Measurements from ENCODE around the gene FBXL13. TPM values are rescaled to one million over a fixed set of nuclear protein-coding genes. Genes with fewer than 3 reads are reported as not detected.
"Not testable (repeated sequence)": the region's sequence is repeated elsewhere in the genome, so short reads cannot be mapped to it uniquely, and the experiment has no call there.

Gene FBXL13
- total RNA-seq, 1 donor from 2014 or later, result 4.0 TPM

DNA sequence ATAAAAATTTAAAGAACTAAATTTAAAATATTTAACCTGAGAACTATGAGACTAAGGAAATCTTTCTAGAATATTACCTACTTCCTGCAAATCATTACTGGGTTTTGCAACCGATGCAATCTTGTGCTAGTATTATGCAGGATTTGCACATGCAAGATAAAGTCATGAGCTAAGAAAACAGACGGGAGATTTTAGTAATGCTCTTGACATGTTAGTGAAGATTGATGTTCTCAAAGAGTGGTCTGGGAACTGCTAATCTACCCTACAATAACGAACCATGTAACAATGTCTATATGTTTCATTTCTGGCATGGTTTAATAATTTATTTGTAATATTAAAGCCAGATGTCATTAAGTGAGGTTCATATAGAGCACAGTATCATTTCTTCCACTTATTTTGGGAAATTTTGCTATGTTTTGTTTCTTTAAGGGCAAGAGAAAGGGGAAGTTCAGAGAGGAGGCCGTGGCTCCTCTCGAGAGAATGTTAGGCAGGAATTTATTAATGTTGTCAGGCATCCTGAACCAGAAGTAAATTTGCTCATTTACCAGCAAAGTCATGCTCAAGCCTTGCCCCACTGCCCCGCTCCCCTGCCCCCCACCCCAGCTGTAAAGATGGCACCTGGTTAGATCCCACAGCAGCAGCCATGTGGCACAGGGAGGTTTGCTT, 139.0 kb downstream of the FBXL13 start:
- no peak for DNase-seq (ENCODE audit: low spot score)

DNA sequence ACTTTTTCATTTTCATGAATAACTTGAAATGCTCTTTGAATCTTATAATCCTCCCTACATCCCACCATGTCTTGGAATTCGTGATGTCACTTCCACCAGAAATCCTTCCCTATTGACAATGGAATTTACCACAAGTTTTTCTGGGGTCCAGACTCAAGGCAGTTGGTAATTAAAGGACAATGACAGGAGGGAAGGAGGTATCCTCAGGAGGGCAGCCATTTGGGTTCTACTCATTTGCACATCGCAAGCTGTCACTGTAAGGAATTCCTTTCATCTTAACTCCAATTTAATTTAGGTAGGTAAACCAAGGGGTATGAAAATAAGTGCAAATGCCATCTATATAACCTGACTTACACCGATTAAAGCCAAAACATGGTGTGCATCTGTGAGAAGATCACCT, 139.9 kb downstream of the FBXL13 start:
- DNase-seq (ENCODE audit: low spot score), result no peak

DNA sequence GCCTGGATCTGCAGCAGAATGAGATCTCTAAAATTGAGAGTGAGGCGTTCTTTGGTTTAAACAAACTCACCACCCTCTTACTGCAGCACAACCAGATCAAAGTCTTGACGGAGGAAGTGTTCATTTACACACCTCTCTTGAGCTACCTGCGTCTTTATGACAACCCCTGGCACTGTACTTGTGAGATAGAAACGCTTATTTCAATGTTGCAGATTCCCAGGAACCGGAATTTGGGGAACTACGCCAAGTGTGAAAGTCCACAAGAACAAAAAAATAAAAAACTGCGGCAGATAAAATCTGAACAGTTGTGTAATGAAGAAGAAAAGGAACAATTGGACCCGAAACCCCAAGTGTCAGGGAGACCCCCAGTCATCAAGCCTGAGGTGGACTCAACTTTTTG, 140.4 kb downstream of the FBXL13 start:
- no peak for DNase-seq (ENCODE audit: low spot score)

GRCh38 chr7:102933763-102934162, 140.8 kb downstream of the FBXL13 start:
- DNase-seq (ENCODE audit: low spot score), result peak; percentile 71

DNA sequence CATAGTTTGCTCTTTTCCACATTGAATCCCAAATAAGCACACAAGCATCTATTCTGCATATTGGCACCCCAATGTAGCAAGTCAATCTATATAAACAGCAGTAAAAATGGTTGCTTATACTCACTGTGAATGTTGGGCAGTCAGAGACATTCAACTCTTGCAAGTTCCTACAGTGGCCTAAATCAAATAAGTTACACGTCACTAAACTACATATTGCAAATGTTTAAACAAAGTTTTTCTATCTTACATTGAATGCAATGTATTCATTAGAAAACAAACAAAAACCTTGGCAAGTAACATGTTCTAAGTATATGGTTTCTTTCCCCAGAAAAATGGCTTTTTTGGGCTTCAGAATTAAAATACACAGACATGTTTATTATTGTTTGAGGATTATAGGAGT, 142.8 kb downstream of the FBXL13 start:
- DNase-seq (ENCODE audit: low spot score), result no peak

GRCh38 chr7:102927312-102927933, 147.2 kb downstream of the FBXL13 start:
- no peak for DNase-seq (ENCODE audit: low spot score)

DNA sequence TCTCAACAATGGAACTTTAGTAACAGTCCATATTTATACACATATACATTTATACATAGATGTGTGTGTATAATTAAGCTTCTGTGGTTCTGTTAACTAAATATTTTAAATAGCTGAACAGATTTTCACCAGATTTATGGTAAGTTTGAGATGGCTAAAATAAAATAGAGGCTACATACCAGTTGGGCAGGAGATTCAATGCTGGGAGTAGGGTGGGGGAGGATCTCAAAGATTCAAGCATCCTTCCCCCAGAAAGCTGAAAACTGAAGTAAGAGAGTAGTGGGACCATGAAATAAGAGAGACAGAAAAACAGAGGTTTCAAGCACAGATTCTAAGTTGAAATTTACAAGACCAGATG, 147.8 kb downstream of the FBXL13 start:
- no peak for DNase-seq (ENCODE audit: low spot score)

DNA sequence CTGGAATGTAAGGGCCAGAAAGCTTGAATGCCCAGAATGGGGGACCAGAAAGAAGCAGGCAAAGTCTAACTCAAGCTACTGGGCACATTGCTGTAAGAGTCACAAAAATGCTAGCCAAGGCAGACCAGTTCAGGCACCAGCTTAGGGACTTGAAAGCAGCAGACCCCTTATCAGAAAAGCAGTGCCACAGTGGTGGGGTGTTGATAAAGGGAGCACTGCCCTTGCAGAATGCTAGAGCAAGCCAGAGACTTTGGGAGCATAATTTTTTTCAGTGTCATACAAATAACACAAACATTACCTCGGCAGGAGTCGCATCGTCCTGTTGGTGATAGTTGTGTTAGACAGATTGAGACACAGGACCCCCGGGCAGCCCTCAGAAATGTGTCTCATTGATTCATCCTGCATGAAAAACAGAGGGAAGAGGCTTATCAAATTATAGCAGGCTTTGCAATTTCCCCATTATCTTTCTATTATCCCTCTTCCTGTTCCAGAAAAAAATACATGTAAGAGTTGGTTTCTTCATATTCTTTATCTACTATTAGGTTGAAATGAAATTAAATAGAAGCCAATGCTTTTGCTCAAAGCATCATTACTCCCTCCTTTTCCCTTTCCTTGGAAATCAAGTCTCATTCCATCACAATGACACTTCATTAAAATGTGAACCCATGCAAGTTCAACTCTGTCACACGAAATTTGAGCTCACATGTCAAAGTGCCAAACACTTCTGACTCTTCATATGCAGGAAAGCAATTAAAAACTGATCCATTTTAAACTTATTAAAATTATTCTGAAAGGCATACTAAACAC, 148.4 kb downstream of the FBXL13 start:
- DNase-seq (ENCODE audit: low spot score), result no peak

DNA sequence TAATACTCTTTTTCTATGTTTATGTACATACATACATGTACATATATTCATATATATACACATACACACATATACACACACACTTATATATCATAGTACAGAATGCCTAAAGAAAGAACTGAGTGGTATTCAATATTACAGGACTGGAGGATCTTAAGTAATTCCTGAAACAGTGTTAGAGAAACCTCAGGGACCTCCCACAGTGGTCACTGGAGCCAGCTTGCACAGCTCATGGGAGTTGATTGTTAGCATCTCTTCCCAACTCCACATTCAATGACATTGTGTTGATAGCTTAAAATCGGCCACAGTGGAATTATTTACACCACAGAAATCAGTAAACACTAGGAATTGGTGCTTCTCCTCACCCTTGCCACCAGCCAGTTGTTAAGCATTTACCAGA, 155.8 kb downstream of the FBXL13 start:
- no peak for DNase-seq (ENCODE audit: low spot score)

DNA sequence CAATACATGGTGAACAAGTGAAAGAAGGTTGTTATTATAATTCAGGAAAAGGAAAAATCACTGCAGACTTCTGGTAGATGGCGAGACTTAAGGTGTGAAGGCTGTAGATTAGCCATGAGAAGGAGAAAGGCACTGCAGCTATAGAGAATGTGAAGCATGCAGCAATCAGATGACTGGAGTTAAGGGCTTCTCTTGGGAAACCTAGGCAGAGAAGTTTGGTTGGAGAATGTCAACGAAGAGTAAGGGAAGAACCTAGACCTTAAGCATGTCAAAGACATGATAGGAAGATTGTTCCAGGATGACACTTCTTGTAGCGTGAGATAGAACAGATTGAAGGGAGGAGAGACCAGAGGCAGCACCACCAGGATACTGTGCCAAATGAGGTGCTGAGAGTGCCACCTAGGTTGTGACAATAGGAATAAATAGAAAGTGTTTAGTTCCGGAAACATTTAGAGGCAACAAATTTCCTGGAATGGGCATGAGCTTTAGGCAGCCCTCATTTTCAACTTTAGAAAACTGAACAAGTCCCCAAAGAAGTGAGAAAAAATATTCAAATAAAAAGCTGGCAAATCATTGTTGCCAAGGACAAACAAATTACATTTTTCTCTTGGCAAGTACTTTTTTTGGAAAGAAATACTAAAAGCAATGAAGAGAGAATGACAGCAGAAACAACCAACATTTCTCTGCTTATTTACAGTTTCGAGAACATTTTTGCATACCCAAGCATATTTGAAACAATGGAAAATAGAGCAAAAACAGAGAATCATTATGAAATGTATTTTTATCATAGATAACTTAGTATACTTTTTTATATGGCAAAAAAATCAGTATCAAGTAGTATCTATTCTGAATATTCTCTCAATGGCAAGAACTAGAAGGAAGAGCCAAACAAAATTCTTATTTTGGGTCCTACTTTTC, 156.9 kb downstream of the FBXL13 start:
- DNase-seq (ENCODE audit: low spot score), result no peak

- DNase-seq (ENCODE audit: low spot score), result no peak
Measured at GRCh38 chr7:102916881-102917280, 157.7 kb downstream of the FBXL13 start.

DNA sequence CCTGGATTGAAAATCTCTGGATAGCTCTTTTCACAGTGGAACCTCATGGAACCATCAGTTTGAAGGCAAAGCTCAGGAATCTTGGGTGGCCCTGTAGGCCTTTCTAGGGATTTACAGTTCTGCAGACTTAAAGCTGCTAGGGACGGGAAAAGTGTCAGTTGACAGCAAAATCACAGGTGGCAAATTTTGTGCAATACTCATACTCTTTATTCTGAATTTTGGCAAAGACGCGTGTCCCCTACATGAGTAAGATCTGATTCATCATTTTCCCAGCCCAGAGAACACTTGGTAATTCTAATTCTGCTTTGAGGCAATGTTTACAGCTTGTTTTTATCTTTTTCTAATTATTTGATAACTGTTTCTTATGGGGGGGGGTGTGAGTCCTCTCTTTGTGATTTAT, 158.2 kb downstream of the FBXL13 start:
- no peak for DNase-seq (ENCODE audit: low spot score)

GRCh38 chr7:102914585-102914984, 160.0 kb downstream of the FBXL13 start:
- DNase-seq (ENCODE audit: low spot score), result peak; percentile 49

GRCh38 chr7:102913826-102914225, 160.8 kb downstream of the FBXL13 start:
- no peak for DNase-seq (ENCODE audit: low spot score)

DNA sequence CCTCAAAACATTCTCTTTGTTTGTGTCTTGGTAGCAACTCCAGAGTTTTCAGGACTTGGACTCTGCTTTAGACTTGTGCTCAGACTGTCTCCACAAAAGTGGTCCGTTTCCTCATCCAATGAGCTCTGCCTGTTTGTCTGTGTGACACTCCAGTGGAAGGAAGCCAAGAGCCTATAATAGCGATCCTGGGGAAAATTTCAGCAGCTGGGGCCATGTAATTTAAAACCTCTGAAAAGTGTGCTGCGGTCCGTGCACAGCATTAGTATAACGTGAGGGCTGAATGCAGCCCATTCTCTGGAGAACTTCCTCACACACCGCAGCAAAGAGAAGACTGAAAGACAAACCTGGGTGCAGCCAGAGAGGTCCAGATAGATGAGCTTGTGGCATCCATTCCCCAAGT, 161.9 kb downstream of the FBXL13 start, which contains the start of gene LRRC17:
LRRC17 (plus strand) TSS at position 259 of the 400 bp plus-strand sequence. CDS start 20,914 bp downstream, outside the sequence.
- no peak for DNase-seq (ENCODE audit: low spot score)

GRCh38 chr7:102908676-102909075, 165.9 kb downstream of the FBXL13 start:
- DNase-seq (ENCODE audit: low spot score), result no peak

- DNase-seq (ENCODE audit: low spot score), result not testable (repeated sequence)
Measured at GRCh38 chr7:102903576-102903975, 171.0 kb downstream of the FBXL13 start.

DNA sequence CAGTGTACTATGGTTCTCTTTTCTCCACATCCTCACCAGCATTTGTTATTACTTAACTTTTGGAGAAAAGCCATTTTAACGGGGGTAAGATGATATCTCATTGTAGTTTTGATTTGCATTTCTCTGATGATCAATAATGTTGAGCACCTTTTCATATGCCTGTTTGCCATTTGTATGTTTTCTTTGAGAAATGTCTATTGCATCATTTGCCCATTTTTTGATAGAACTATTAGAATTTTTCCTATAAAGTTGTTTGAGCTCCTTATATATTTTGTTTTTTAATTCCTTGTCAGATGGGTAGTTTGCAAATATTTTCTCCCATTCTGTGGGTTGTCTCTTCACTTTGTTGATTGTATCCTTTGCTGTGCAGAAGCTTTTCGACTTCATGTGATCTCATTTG, 172.5 kb downstream of the FBXL13 start:
- not testable (repeated sequence) for DNase-seq (ENCODE audit: low spot score)

- DNase-seq (ENCODE audit: low spot score), result no peak
Measured at GRCh38 chr7:102898532-102898859, 176.1 kb downstream of the FBXL13 start.

DNA sequence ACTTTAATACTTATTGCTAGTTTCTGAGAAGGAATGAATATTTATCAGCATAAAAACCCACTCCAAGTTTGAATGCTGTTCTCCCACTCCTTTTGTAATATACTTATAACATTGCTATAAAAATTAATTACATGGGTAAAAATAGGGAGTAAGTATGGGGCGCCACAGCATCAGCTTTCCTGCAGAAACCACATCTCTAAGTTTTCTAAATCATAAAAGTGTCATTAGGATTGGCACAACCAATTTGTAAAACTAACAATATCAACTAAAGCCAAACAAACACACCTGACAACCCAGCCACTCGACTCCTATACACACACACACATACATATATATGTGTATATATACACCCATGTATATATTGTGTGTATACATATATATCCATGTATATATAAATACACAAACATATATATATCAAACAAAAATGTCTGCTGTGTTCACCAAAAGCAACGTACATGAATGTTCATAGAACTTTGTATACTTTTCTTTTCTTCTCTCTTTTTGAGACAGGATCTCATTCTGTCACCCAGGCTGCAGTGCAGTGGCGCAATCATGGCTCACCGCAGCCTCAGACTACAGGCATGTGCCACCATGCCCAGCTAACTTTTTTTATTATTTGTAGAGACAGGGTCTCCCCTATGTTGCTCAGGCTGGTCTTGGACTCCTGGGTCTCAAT, 176.6 kb downstream of the FBXL13 start:
- DNase-seq (ENCODE audit: low spot score), result no peak

- DNase-seq (ENCODE audit: low spot score), result no peak
Measured at GRCh38 chr7:102897211-102897631, 177.4 kb downstream of the FBXL13 start.

All from ureter (tissue), 1 donor.